Epithelial cell of esophagus (primary cell): ENCODE results near the gene RAD51B.

Experiments
- DNase-seq: peaks from one replicate; pipeline ENCODE4 v3.0.0; 2010; ENCODE audit warnings: low read depth
- H3K4me3 ChIP-seq: 2 replicates; pipeline ENCODE4 v1.5.1; 2011; ENCODE audit warnings: mild to moderate bottlenecking, low read length, control low read depth
- CTCF ChIP-seq: IDR thresholded peaks from 2 replicates; pipeline ENCODE4 v1.5.1; 2011; ENCODE audit warnings: low read depth, mild to moderate bottlenecking, low read length, control low read depth, inconsistent platforms; ENCODE audit not compliant: insufficient read depth; ENCODE audit errors: missing control alignments

Gene RAD51B

DNA sequence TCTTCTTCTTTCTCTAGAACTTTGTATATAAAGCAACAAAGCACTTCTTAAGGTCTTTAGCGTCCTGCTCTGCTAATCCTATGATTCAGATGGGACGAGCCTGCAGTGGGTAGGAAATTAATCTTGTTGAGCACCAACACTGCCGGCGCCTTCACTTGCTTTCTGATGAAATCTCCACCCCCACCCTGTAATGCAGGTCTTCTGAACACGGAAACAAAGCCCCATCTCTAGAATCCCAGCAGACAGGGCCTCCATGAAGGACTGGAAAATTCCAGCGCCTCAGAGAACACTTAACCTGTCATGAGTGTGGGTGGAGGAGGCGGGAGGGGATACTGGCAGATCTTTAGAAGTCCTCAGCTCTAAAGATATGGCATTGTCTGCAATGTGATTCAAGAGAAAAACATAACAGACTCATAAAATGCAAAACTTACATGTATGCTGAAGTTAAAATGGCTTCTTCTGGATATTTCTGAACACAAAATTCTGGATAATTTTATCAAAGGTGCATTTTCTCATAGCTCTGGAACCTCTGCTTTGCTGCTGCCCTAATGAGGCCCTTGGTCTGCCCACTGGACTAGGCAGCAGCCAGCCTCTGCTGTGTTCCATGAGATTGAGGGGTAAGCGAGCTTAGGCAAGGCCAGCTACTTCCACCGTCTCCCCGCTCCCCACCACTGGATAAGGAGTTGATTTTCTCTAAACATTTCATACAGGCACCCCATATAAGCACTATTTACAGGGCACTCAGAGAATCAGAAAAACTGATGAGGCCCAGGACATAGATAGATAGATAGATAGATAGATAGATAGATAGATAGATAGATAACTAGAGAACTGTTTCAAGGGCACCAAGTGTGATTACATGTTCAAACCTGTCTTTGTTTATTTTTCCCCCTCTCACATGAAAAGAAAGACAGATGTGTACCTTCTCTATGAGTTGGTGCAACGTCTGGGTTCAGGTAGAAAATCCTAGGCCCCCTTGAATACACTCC, 930.2 kb downstream of the RAD51B start:
- no peak for TF ChIP-seq CTCF
- H3K4me3 ChIP-seq = no peak overlapping the region
- DNase-seq = peak; percentile 24

GRCh38 chr14:68752271-68753006, 932.9 kb downstream of the RAD51B start:
- H3K4me3 ChIP-seq = no peak overlapping the region
- DNase-seq = no peak
- no peak for TF ChIP-seq CTCF

GRCh38 chr14:68753690-68754089, 934.1 kb downstream of the RAD51B start:
- H3K4me3 ChIP-seq = no peak overlapping the region
- TF ChIP-seq CTCF = no peak
- DNase-seq = no peak

DNA sequence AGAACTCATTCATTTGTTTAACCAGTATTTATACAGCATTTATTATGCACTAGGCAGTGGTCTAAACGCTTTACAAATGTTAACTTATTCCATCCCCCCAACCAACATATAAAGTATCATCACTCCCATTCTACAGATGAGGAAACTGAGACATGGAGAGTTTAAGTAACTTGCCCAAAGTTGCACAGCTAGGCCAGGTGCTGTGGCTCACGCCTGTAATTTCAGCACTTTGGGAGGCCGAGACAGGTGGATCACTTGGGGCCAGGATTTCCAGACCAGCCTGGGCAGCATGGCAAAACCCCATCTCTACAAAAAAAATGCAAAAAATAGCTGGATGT, 935.4 kb downstream of the RAD51B start:
- DNase-seq = no peak
- TF ChIP-seq CTCF = no peak
- no peak overlapping the region for H3K4me3 ChIP-seq

DNA sequence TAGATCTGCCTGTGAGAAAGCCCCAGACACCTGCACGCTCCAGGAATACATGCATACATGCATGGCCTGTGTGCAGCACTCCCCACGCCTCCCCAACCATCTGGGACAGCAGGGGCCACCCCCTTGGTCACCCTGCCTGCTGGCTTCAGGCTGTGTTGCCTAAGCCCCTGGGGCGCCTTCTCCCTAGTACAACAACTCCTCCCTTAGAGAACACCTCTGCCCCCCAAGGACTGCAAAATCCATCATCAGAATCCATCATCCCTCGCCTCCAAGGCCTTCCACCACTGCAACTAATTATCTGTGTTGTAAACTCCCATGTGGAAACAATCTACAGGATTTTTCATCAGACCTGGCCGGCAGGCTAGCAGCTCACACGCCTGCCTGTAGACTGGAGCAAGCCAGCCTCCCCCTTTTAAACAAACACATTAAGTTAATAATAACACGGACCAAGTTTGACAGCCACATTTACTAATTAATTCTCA, 936.5 kb downstream of the RAD51B start:
- no peak overlapping the region for H3K4me3 ChIP-seq
- no peak for TF ChIP-seq CTCF
- no peak for DNase-seq

DNA sequence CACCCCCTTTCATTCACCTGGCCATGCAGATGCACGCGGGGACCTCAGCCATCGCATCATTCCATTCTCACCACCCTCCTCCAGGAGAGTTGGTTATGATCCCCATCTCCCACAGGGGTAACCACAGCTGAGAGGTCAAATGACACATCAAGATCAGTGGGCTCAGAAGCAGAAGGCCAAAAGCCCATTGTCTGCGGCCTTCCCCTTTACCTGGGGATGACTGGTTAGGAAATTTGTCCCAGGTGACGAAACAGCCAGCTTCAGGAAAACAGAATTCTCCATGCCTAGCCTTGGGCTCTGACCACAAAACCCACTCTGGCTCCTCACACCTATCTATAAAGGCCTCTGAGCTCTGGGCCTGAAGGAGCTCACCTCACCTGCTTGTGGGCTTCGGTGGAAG, 937.2 kb downstream of the RAD51B start:
- DNase-seq = no peak
- H3K4me3 ChIP-seq = no peak overlapping the region
- no peak for TF ChIP-seq CTCF
